ENCODE data around the gene CACFD1. TPM values are rescaled to one million over a fixed set of nuclear protein-coding genes. Genes with fewer than 3 reads are reported as not detected.

The CACFD1 gene
- total and polyA plus RNA-seq, 2 experiments from 2014 or later = 5.8 to 18.2 TPM

DNA sequence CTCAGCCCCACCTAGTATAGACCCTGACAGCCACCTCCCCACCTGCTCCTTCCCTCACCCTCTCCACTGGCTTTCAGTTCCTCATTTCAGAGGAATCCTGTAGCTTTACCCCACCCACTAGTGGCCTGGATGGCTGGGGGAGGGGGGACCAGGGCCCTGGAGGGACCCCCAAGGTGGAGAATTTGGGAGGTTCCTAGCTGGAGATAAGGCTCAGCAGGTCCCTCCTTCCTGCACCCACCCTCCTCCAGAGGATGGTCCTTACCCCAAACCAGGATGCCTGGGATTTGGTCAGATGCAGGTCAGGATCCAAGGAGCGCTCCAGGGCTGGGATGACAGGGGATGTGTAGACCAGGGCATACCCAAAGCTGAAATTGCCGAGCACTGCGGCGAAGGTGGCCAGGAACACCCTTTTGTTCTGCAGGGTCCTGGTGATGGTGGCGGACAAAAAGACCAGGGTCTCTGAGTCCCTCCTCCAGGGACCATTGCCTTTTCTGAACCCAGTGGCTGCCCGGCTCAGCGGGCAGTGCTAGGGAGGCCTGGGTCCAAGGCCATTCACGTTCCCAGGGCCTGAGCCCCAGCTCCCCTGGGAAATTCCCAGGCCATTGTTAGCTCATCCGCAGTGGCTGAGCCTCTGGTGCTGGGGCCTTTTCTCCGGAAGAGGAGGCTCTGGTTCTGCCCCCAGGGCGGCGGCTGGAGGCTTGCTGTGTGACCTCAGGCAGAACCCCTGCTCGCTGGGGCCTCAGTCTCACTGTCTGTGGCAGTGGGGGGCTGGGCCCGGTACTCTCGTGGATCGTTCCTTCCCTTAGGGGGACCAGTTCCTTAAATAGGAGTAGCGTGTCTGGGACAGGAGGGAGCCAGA is 18.4 kb downstream of the CACFD1 start:
- peaks cover 3% of the 10 kb centered on the region; the same call in 2 of the 3 replicates for H3K36me3 Mint-ChIP-seq (ENCODE audit: low read depth)
- peaks cover 8% of the 10 kb centered on the region for H3K4me1 Mint-ChIP-seq
- no peaks in the 10 kb centered on the region for H3K9me2 ChIP-seq (ENCODE audit: insufficient read depth)
- no peaks in the 10 kb centered on the region; the same call in 1 of the 2 replicates for H4K20me1 ChIP-seq (replicated peaks; ENCODE audit: insufficient read depth)
- H3K4me2 ChIP-seq = peak overlapping the region; percentile 96
- peaks cover 8% of the 10 kb centered on the region for H3K4me1 ChIP-seq (ENCODE audit: insufficient read depth)
- DNase-seq (ENCODE audit: low spot score) = peak; percentile 72
- H3K27me3 Mint-ChIP-seq (ENCODE audit: insufficient read depth, low read depth, poor library complexity) = peaks cover 3% of the 10 kb centered on the region
- no peaks in the 10 kb centered on the region for H3K36me3 ChIP-seq (ENCODE audit: insufficient read depth)
- no peak overlapping the region for H3K27ac ChIP-seq (ENCODE audit: low read depth)
- H3K79me2 ChIP-seq (replicated peaks; ENCODE audit: insufficient read depth) = peaks cover 16% of the 10 kb centered on the region
- peak overlapping the region; percentile 85 for H3K4me3 ChIP-seq
- H3K27me3 ChIP-seq (ENCODE audit: insufficient read depth) = no peaks in the 10 kb centered on the region
- ATAC-seq = peak; percentile 48
- 0 out of 2 replicates have a peak, but pooled peaks cover 2% of the 10 kb centered on the region for H3F3A ChIP-seq (replicated peaks; ENCODE audit: low read depth)
- H3K27ac Mint-ChIP-seq = no peak overlapping the region
- H2AFZ ChIP-seq = no peak overlapping the region; the same call in 1 of the 2 replicates
- TF ChIP-seq EZH2 (IDR thresholded peaks at IDR 0.05; ENCODE audit: low read depth, unreplicated experiment) (no peak), ZNF331 (CRISPR knock-in tag; IDR thresholded peaks at IDR 0.05; ENCODE audit: low read depth) (no peak), JUNB (IDR thresholded peaks at IDR 0.05; ENCODE audit: unreplicated experiment) (no peak)
- H3K9me3 Mint-ChIP-seq = no peaks in the 10 kb centered on the region
- H3K4me3 Mint-ChIP-seq = peak overlapping the region; percentile 79

DNA sequence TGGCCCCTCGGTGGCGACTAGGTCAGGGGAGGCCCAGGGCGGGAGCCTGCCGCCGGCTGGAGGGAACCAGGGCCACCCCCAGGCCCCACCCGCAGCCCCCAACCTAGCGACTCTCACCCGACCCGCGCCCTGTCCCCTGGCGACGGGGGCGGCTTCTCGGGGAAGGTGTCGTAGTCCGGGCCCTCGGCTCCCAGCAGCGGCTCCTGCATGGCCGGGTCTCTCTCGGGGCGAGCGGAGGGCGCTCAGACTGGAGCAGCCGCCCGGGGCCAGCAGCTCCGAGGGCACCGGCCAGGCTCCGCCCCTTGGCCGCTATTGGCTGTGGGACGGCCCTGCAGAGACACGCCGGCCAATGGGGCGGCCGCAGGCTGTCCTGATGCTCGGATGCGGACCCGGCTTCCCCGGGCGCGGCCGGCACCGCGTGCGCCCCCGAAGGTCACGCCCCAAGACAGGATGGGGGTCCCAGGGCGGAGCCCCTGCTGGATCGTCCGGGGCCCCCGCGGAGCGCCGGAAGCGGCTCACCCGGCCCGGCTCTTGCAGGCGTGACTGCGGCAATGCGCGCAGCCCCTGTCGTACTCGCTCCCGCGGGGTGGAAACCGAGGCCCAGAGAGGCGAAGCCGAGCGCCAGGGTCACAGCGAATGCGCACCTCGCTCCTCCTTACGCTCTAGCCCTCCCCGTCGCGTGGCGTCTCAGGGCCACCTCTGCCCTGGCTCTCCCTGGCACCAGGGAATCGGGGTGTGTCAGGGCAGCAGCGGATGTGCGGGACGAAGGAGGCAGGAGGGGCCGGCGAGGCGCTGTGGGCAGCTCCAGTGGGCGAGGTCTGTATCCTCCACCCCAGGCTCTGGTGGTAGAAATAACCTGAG is 19.3 kb downstream of the CACFD1 start, which contains the start of gene SLC2A6:
SLC2A6 (minus strand) TSS at position 249 of the 861 bp plus-strand sequence; CDS start at position 209, 40 bp downstream.
- peak within 1 kb of the TSS; percentile 67; the same call in 1 of the 2 replicates for H3K27ac ChIP-seq (ENCODE audit: low read depth)
- H3F3A ChIP-seq (replicated peaks; ENCODE audit: low read depth) = 0 out of 2 replicates have a peak, but pooled peaks cover 2% of the 10 kb centered on the region
- DNase-seq (ENCODE audit: low spot score) (peak; percentile 96), ATAC-seq (peak; percentile 97)
- H3K4me1 Mint-ChIP-seq = peaks cover 8% of the 10 kb centered on the region
- H3K4me3 Mint-ChIP-seq = peak within 1 kb of the TSS; percentile 79
- no peaks in the 10 kb centered on the region; the same call in 1 of the 2 replicates for H4K20me1 ChIP-seq (replicated peaks; ENCODE audit: insufficient read depth)
- peak within 1 kb of the TSS; percentile 96 for H3K4me2 ChIP-seq
- no peaks in the 10 kb centered on the region for H3K9me2 ChIP-seq (ENCODE audit: insufficient read depth)
- H3K36me3 ChIP-seq (ENCODE audit: insufficient read depth) = no peaks in the 10 kb centered on the region
- H3K4me3 ChIP-seq = peak within 1 kb of the TSS; percentile 85
- peaks cover 3% of the 10 kb centered on the region for H3K27me3 Mint-ChIP-seq (ENCODE audit: insufficient read depth, low read depth, poor library complexity)
- H3K27me3 ChIP-seq (ENCODE audit: insufficient read depth) = no peaks in the 10 kb centered on the region
- H3K4me1 ChIP-seq (ENCODE audit: insufficient read depth) = peaks cover 8% of the 10 kb centered on the region
- no peak within 1 kb of the TSS for H3K27ac Mint-ChIP-seq
- no peaks in the 10 kb centered on the region for H3K9me3 Mint-ChIP-seq
- peaks cover 2% of the 10 kb centered on the region; the same call in 2 of the 3 replicates for H3K36me3 Mint-ChIP-seq (ENCODE audit: low read depth)
- H3K79me2 ChIP-seq (replicated peaks; ENCODE audit: insufficient read depth) = peaks cover 16% of the 10 kb centered on the region
- peak within 1 kb of the TSS; percentile 92 for H2AFZ ChIP-seq
- TF ChIP-seq NANOG (IDR thresholded peaks at IDR 0.05; ENCODE audit: borderline replicate concordance) (no peak), POLR2AphosphoS5 (IDR thresholded peaks at IDR 0.05; ENCODE audit: low read depth) (peak; percentile 80)
- TF ChIP-seq, protein P1, sequence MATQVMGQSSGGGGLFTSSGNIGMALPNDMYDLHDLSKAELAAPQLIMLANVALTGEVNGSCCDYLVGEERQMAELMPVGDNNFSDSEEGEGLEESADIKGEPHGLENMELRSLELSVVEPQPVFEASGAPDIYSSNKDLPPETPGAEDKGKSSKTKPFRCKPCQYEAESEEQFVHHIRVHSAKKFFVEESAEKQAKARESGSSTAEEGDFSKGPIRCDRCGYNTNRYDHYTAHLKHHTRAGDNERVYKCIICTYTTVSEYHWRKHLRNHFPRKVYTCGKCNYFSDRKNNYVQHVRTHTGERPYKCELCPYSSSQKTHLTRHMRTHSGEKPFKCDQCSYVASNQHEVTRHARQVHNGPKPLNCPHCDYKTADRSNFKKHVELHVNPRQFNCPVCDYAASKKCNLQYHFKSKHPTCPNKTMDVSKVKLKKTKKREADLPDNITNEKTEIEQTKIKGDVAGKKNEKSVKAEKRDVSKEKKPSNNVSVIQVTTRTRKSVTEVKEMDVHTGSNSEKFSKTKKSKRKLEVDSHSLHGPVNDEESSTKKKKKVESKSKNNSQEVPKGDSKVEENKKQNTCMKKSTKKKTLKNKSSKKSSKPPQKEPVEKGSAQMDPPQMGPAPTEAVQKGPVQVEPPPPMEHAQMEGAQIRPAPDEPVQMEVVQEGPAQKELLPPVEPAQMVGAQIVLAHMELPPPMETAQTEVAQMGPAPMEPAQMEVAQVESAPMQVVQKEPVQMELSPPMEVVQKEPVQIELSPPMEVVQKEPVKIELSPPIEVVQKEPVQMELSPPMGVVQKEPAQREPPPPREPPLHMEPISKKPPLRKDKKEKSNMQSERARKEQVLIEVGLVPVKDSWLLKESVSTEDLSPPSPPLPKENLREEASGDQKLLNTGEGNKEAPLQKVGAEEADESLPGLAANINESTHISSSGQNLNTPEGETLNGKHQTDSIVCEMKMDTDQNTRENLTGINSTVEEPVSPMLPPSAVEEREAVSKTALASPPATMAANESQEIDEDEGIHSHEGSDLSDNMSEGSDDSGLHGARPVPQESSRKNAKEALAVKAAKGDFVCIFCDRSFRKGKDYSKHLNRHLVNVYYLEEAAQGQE (IDR thresholded peaks at IDR 0.05; ENCODE audit: unreplicated experiment) = no peak
- TF ChIP-seq, protein P2, sequence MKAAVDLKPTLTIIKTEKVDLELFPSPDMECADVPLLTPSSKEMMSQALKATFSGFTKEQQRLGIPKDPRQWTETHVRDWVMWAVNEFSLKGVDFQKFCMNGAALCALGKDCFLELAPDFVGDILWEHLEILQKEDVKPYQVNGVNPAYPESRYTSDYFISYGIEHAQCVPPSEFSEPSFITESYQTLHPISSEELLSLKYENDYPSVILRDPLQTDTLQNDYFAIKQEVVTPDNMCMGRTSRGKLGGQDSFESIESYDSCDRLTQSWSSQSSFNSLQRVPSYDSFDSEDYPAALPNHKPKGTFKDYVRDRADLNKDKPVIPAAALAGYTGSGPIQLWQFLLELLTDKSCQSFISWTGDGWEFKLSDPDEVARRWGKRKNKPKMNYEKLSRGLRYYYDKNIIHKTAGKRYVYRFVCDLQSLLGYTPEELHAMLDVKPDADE (IDR thresholded peaks at IDR 0.05) = no peak

Data from GM23338 (cell line).